ENCODE results near the gene TMEM63C. TPM values are rescaled to one million over a fixed set of nuclear protein-coding genes. Genes with fewer than 3 reads are reported as not detected.

The TMEM63C gene
- total RNA-seq, 4 donors from 2014 or later, result 3.3 to 43.7 (median 11.3) TPM

GRCh38 chr14:77286576-77286975 lies 105.0 kb downstream of the TMEM63C start:
- no peaks in the 10 kb centered on the region for H3K9me3 ChIP-seq
- DNase-seq, result no peak
- H3K4me1 ChIP-seq, result no peaks in the 10 kb centered on the region
- no peaks in the 10 kb centered on the region for H3K27me3 ChIP-seq
- H3K36me3 ChIP-seq, result peaks cover 0 to 61% (median 0%) of the 10 kb centered on the region in 3 donors
- H3K4me3 ChIP-seq, result no peak overlapping the region
- TF ChIP-seq CTCF (IDR thresholded peaks at IDR 0.05) (no peak), POLR2A (IDR thresholded peaks at IDR 0.05) (no peak)
- H3K27ac ChIP-seq, result no peak overlapping the region

- TF ChIP-seq POLR2A (IDR thresholded peaks at IDR 0.05) (no peak), CTCF (IDR thresholded peaks at IDR 0.05) (no peak)
- H3K27ac ChIP-seq, result no peak overlapping the region
- no peaks in the 10 kb centered on the region for H3K9me3 ChIP-seq
- H3K36me3 ChIP-seq, result peaks cover 0 to 30% (median 0%) of the 10 kb centered on the region in 3 donors
- no peak overlapping the region for H3K4me3 ChIP-seq
- H3K27me3 ChIP-seq, result no peaks in the 10 kb centered on the region
- H3K4me1 ChIP-seq, result no peaks in the 10 kb centered on the region
- no peak for DNase-seq
Observed at GRCh38 chr14:77290705-77291104, 109.1 kb downstream of the TMEM63C start.

- no peak for TF ChIP-seq CTCF (IDR thresholded peaks at IDR 0.05)
- TF ChIP-seq POLR2A (IDR thresholded peaks at IDR 0.05), result no peak
- H3K4me1 ChIP-seq, result peaks cover 0 to 5% (median 0%) of the 10 kb centered on the region in 4 donors
- H3K27me3 ChIP-seq, result no peaks in the 10 kb centered on the region
- H3K9me3 ChIP-seq, result no peaks in the 10 kb centered on the region
- H3K27ac ChIP-seq, result no peak overlapping the region
- peaks cover 0 to 23% (median 0%) of the 10 kb centered on the region in 3 donors for H3K36me3 ChIP-seq
- no peak for DNase-seq
- no peak overlapping the region for H3K4me3 ChIP-seq
Observed at GRCh38 chr14:77296155-77296554, 114.6 kb downstream of the TMEM63C start.

GRCh38 chr14:77296906-77297305 lies 115.3 kb downstream of the TMEM63C start:
- Histone ChIP-seq H3K9me3 (no peaks in the 10 kb centered on the region), H3K27ac (no peak overlapping the region), H3K36me3 (peaks cover 0 to 23% (median 0%) of the 10 kb centered on the region in 3 donors), H3K4me3 (no peak overlapping the region), H3K4me1 (peaks cover 0 to 8% (median 0%) of the 10 kb centered on the region in 4 donors), H3K27me3 (no peaks in the 10 kb centered on the region)
- DNase-seq, result no peak
- no peak for TF ChIP-seq CTCF (IDR thresholded peaks at IDR 0.05)
- no peak for TF ChIP-seq POLR2A (IDR thresholded peaks at IDR 0.05)

GRCh38 chr14:77299771-77300170 lies 118.2 kb downstream of the TMEM63C start:
- no peak overlapping the region for H3K4me3 ChIP-seq
- H3K27me3 ChIP-seq, result no peaks in the 10 kb centered on the region
- DNase-seq, result peak in 2 of 3 donors; percentile 66 to 82
- H3K9me3 ChIP-seq, result no peaks in the 10 kb centered on the region
- peak overlapping the region in 2 of 4 donors; percentile 26 to 72 for H3K27ac ChIP-seq
- TF ChIP-seq POLR2A (IDR thresholded peaks at IDR 0.05), result no peak
- TF ChIP-seq CTCF (IDR thresholded peaks at IDR 0.05), result no peak
- H3K4me1 ChIP-seq, result peaks cover 0 to 8% (median 0%) of the 10 kb centered on the region in 4 donors
- peaks cover 0 to 23% (median 0%) of the 10 kb centered on the region in 3 donors for H3K36me3 ChIP-seq

GRCh38 chr14:77301103-77301502 lies 119.5 kb downstream of the TMEM63C start:
- Histone ChIP-seq H3K4me3 (no peak overlapping the region), H3K9me3 (no peaks in the 10 kb centered on the region), H3K27me3 (no peaks in the 10 kb centered on the region), H3K27ac (no peak overlapping the region), H3K36me3 (peaks cover 0 to 24% (median 0%) of the 10 kb centered on the region in 3 donors), H3K4me1 (peaks cover 0 to 8% (median 0%) of the 10 kb centered on the region in 4 donors)
- peak; percentile 56 to 89 (median 82) for DNase-seq
- TF ChIP-seq CTCF (IDR thresholded peaks at IDR 0.05) (peak in 5 of 6 experiments; percentile 56 to 81 (median 73)), POLR2A (IDR thresholded peaks at IDR 0.05) (no peak)
